ENCODE results near the gene FCHSD2.

The FCHSD2 gene

GRCh38 chr11:72826191-72826941 is 315.8 kb downstream of the FCHSD2 start:
- no peak overlapping the region for H2AFZ ChIP-seq (ENCODE audit: low read length)

GRCh38 chr11:72825661-72826060 is 316.5 kb downstream of the FCHSD2 start:
- Histone ChIP-seq H3K4me2 (ENCODE audit: low read length) (no peak overlapping the region), H3K27me3 (ENCODE audit: insufficient read depth, low read length) (no peaks in the 10 kb centered on the region), H3F3A (ENCODE audit: insufficient read depth, low read length) (no peaks in the 10 kb centered on the region), H3K4me3 (ENCODE audit: low read depth, low read length, poor library complexity, severe bottlenecking) (no peak overlapping the region), H4K20me1 (ENCODE audit: insufficient read depth, low read length) (no peaks in the 10 kb centered on the region), H3K4me1 (ENCODE audit: insufficient read depth, low read length, severe bottlenecking) (peaks cover 28% of the 10 kb centered on the region), H3K36me3 (ENCODE audit: insufficient read depth, low read length) (peaks cover 21% of the 10 kb centered on the region), H3K9me3 (ENCODE audit: low read length) (no peaks in the 10 kb centered on the region), H3K9me2 (ENCODE audit: low read depth, low read length) (no peaks in the 10 kb centered on the region), H3K27ac (ENCODE audit: low read depth, low read length, poor library complexity, severe bottlenecking) (no peak overlapping the region), H2AFZ (ENCODE audit: low read length) (no peak overlapping the region), H3K9ac (ENCODE audit: low read length) (no peak overlapping the region), H3K79me2 (ENCODE audit: insufficient read depth, low read length) (no peaks in the 10 kb centered on the region)
- no peak for TF ChIP-seq CTCF (IDR thresholded peaks at IDR 0.05; ENCODE audit: low read length)
- TF ChIP-seq EZH2 (IDR thresholded peaks at IDR 0.05; ENCODE audit: borderline replicate concordance, low read length), result no peak

More at GRCh38 chr11:72826191-72826941, 315.8 kb downstream of the FCHSD2 start:
- no peaks in the 10 kb centered on the region for H3K27me3 ChIP-seq (ENCODE audit: insufficient read depth, low read length)
- H3K36me3 ChIP-seq (ENCODE audit: insufficient read depth, low read length), result peaks cover 20% of the 10 kb centered on the region
- H3K9ac ChIP-seq (ENCODE audit: low read length), result no peak overlapping the region
- no peaks in the 10 kb centered on the region for H3K9me2 ChIP-seq (ENCODE audit: low read depth, low read length)
- no peak overlapping the region for H3K4me2 ChIP-seq (ENCODE audit: low read length)
- H3K27ac ChIP-seq (ENCODE audit: low read depth, low read length, poor library complexity, severe bottlenecking), result no peak overlapping the region
- no peaks in the 10 kb centered on the region for H3F3A ChIP-seq (ENCODE audit: insufficient read depth, low read length)
- H3K4me3 ChIP-seq (ENCODE audit: low read depth, low read length, poor library complexity, severe bottlenecking), result no peak overlapping the region
- no peaks in the 10 kb centered on the region for H3K79me2 ChIP-seq (ENCODE audit: insufficient read depth, low read length)
- H3K9me3 ChIP-seq (ENCODE audit: low read length), result no peaks in the 10 kb centered on the region
- H4K20me1 ChIP-seq (ENCODE audit: insufficient read depth, low read length), result no peaks in the 10 kb centered on the region
- no peak for TF ChIP-seq CTCF (IDR thresholded peaks at IDR 0.05; ENCODE audit: low read length)
- TF ChIP-seq EZH2 (IDR thresholded peaks at IDR 0.05; ENCODE audit: borderline replicate concordance, low read length), result no peak
- peaks cover 21% of the 10 kb centered on the region for H3K4me1 ChIP-seq (ENCODE audit: insufficient read depth, low read length, severe bottlenecking)

- Histone ChIP-seq H3K27me3 (ENCODE audit: insufficient read depth, low read length) (no peaks in the 10 kb centered on the region), H3K9me2 (ENCODE audit: low read depth, low read length) (no peaks in the 10 kb centered on the region), H3K27ac (ENCODE audit: low read depth, low read length, poor library complexity, severe bottlenecking) (no peak overlapping the region), H3K4me3 (ENCODE audit: low read depth, low read length, poor library complexity, severe bottlenecking) (no peak overlapping the region), H3K9ac (ENCODE audit: low read length) (no peak overlapping the region), H2AFZ (ENCODE audit: low read length) (no peak overlapping the region), H3K9me3 (ENCODE audit: low read length) (no peaks in the 10 kb centered on the region), H3K36me3 (ENCODE audit: insufficient read depth, low read length) (peaks cover 26% of the 10 kb centered on the region), H3K4me1 (ENCODE audit: insufficient read depth, low read length, severe bottlenecking) (peaks cover 31% of the 10 kb centered on the region), H3K79me2 (ENCODE audit: insufficient read depth, low read length) (no peaks in the 10 kb centered on the region), H4K20me1 (ENCODE audit: insufficient read depth, low read length) (no peaks in the 10 kb centered on the region), H3K4me2 (ENCODE audit: low read length) (no peak overlapping the region), H3F3A (ENCODE audit: insufficient read depth, low read length) (no peaks in the 10 kb centered on the region)
- TF ChIP-seq EZH2 (IDR thresholded peaks at IDR 0.05; ENCODE audit: borderline replicate concordance, low read length) (no peak), CTCF (IDR thresholded peaks at IDR 0.05; ENCODE audit: low read length) (no peak)
These were observed 317.2 kb downstream of the FCHSD2 start for GRCh38 chr11:72824811-72825505.

All from OCI-LY1 (cell line).